Measurements from ENCODE around the gene LAMA4.
A peak's percentile ranks its signal among the peaks of the same experiment; 100 is the strongest.

Gene LAMA4

DNA sequence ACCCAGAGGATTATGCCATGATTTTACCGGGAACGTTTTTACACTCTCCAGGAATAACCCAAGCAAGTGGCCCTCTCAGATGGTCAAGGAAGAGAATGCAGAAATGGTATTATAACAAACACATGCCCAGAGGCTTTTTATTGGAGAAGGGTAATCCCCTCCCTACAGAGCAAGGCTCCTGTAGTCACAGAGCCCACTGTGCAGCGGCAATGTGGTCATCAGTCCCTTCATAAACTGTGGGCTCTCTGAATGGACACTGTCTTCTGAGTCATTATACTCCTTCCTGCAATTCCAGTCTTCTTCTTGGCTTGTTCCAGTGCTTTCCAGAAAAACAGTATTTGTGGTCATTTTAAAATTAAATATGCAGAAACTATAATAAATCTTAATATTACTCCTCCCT lies 74.7 kb downstream of the LAMA4 start:
- DNase-seq = no peak

DNA sequence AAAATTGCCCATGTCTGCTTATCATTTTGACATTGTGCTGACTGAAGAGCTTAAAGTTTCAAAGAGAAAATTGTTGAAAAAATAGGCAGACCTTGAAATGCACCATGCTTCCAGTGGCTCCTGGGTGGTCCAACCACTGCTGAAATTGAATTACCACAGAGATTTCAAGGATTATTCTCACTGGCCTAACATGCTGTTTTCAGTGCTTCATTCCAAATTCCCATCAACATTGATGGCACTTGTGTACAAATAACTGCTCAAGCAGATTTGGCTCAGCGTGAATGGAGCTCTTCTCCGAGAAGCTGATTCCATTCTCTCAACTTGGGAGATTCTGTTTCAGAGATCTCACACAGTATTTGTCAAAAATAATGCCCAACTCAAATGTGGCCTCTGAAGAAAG lies 75.5 kb downstream of the LAMA4 start:
- no peak for DNase-seq

DNA sequence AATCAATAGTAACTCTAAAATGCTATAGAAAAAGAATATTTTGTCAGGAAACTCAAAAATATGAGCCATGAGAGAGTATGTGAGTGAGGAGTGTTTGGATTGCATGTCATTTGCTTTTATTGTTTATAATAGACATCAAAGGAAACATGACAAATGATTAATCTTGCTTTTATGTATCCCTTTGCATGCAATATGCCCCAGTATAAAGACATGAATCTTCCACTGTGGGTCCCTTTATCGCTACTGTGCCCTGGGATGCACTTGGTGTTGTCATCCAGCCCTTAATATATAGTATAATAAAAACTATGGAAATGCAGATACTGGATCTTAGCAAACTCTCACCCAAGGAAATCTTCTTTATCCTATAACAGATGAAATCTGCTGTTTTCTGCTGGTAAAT lies 77.3 kb downstream of the LAMA4 start:
- no peak for DNase-seq

DNA sequence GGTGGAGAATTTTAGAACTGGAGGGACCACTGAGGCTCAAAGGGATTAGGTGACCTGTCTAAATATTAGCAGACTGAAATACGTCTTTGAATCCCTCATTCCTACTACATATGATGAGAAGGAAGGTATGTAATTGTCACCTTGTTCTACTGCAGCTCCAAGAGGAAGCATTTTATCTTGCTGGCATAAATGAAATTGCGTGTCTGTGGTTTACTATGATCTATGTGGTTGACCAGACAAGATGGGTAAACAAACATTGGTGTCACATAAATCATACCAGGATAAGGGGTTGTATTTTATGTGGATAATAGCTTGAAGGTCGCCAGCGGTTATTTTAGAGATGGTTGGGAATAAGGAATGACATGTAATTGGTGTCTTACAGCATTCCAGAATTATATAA lies 78.2 kb downstream of the LAMA4 start:
- no peak for DNase-seq

DNA sequence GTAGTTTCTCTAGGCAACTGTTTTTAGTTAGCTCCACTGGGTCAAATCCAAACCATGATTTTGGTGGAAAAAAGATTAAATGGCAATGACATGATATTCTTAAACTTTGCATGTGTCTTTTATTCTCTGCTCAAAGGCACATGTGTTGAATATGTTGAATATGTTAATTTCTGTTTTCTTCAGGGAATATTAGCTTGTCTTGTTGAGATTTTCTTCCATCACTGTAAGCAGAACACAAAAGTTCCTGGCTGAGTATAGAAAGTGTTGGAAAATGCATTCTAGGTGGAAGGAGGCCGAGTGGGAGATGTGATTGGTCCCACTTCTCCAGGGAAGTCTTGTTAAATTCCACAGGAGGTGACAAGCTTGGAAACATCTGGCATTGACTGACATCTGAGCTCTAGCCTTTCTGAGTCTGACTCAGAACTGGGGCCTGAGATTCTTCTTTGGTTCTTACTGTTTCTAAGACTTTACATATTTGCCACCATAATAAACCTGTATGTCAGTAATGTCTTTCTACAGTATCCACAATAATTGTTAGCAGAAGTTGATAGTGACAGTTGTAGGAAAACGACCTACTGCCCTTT lies 81.1 kb downstream of the LAMA4 start:
- no peak for DNase-seq

DNA sequence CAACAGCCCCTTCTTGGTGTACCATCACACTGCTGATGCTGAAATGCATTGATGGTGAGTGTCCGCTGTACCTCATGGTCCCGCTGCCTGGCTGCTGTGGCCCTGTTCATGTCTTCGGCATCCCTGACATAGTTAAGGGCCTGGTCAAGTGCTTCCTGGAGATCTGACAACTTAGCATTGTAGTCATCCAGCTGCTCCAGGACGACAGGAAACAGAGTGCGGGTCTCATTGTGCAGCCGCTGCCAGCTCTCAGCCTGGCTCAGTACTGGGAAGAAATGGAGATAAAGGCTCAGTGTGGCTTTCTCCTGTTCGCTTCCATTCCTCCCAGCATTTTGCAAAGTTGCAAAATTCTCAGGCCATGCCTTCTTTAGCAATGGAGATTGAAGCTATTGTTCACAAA lies 81.8 kb downstream of the LAMA4 start:
- no peak for DNase-seq

DNA sequence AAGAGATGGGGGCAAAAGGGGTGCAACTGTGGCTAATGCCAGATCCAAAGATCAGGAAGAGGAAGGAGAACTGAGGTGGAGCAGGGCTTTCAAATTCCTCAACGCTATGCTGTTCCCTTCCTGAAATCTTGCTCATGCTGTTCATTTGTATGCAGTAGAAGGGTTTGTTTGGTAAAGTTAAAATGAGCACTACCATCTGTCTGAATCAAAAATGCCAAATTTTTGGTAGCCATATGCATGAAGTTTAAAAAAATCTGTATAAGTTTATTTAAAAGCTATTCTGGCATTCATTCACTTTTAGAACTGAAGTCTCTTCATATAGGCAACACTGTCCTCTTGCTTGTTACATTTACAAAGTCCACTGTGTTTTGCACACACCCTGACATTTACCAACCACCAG lies 84.8 kb downstream of the LAMA4 start:
- DNase-seq = no peak

DNA sequence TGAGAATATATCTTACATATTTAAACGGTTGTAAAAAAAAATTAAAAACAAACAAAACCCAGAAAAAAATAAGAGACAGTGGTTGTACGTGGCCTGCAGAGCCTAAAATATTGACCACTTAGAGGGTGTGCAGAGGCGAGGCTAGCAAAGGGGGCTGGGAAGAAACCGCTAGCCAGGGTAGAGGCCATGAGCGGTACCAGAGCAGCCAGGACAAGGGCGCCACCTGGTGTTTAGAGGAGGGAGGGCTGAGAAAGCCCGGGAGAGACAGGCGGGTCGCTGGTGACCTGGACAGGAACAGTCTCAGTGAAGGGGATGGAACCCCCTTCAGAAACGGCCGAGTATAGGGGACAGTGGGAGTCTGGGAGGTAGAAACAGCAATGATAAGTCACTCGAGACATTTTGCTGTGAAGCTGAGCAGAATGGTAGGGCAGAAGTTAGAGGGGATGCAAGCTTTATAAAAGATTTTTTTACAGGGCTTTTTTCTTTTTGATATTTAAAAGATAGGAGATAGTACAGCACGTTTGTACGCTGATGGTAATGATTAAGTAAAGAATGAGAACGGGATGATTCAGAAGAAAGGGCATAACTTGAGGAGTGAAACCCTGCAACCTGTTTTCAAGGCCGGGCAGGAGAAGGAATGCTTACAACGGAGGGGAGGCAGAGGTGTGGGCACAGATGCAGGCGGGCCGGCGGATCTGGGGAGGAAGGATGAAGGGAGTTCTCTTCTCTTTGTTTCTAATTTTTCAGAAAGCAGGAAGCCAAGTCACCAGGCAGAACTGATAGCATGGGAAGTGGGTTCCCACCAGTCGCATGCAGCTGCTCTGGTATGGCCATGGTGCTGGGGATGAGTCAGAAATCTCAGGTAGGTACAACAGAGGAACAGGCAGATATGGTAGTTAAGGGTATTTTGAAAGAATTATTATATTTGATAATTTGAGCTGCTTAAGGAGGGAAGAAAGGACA lies 90.8 kb downstream of the LAMA4 start:
- peak; percentile 59 for DNase-seq

DNA sequence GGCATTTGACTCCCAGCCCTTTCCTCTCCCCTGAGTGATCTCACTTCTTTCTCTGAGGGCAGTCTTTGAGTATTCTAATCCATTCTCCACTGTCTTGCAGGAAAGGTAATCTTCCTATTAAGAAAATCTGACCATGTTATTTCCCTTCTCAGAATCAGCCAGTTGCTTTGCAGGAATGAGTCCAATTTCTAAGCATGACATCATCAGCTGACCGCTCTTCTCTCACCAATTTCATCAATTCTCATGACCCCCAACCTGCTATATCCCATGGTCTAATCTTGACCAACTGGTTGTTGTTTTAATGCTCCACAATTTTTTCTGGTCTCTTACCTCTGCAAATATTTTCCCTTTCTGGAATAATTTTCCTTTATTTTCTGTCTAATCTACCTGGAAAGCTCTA lies 93.6 kb downstream of the LAMA4 start:
- no peak for DNase-seq

DNA sequence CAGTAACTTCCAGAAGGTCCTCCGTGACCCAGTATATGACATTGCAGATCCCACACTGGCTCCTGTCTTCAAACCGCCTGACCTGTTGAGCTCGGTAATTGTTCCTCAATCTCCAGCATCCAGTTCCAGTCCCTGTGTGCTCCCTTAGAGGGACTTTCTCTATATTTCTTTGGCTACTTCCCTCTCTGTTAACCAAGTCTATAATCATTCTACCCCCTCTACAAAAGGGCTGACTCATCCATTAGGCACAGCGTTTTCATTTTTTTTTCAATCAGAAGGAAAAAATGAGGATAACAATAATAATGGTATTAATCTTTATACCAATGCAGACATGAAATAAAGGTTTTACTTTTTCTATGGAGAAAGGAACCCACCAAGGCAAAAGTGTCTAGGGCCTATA lies 97.7 kb downstream of the LAMA4 start:
- DNase-seq = no peak

DNA sequence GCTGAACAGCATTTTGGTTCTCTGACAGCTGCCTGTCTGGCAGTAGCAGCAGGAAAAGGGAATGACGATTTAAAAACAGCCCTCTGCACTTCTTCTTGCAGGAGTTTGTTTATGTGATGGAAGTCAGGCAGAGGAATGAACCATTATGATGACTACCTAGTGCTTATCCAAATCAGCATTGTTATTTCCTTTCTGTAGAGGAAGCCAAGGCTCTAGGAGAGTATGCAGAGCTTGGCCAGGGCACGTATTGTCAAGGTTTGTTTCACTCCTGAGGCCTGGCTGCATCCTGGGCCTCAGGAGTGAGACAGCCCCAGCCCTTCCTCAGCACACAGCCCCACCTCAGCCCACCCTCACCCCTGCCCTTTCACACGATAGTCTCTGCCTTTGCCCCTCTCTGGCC lies 98.5 kb downstream of the LAMA4 start:
- no peak for DNase-seq

DNA sequence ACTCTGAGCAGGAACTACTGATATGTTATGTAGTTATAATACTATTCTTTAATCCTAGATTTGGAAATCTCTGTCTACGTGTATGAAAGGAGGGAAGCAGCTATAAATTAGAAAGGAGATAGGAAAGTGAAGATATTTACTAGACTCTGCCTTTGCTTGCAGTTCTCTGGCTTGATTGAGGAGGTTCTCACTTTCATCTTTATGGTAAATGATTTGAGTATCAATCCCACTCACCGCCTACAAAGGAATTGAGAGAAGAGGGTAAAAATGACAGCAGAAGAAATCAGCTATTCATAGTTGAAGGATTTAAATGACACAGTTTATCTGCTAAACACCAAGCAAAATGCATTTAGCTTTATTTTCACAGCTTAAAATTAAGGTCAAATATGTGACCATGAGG lies 99.7 kb downstream of the LAMA4 start:
- DNase-seq = no peak

DNA sequence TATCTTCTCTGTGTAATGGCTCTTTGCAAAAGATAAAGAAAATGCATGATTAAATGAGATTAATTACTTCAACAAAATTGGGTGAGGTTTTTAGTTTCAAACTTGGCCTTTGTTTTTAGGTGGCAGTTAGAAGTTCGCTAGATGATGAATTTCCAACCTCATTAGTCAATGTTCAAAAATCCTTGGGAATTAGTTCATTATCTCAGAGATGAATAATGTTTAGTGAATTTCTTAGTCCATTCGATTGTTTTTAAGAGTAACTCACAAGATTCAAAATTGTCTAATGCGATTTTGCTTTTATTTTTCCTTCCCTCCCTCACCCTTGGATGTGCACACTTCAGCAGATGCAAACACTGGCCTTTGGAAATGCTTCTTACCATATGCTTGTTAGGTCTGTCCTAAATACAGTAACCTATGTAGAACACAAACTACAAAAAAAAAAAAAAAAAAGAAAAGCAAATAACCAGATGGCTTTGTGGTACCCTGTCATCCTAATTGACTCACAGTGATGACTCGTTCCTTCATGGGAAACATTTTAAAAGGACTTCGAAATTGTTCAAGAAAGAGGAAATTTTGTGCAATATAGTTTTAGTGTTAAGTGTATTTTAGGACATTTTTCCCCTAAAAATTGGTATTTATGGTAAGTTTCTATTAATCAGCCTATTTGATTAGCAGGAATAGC lies 100.3 kb downstream of the LAMA4 start:
- peak; percentile 18 for DNase-seq

DNA sequence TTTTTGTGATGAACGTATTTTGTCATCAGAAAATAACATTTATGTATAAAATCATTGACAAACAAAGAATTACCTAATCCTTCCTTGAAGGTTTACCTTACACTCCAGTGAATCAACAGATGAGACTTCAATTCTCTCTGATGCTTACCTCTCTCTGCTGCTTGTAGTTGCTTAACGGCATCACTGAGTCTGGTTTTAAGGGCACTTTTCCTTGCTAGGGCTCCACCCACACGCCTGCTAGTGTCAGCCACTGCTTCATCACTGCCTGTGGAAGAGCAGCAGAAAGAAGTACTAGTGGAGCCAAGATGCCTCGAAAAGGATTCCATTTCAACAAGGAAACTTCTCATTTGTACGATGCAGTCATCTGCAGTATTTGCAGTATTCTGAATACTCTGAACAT lies 104.0 kb downstream of the LAMA4 start:
- no peak for DNase-seq

DNA sequence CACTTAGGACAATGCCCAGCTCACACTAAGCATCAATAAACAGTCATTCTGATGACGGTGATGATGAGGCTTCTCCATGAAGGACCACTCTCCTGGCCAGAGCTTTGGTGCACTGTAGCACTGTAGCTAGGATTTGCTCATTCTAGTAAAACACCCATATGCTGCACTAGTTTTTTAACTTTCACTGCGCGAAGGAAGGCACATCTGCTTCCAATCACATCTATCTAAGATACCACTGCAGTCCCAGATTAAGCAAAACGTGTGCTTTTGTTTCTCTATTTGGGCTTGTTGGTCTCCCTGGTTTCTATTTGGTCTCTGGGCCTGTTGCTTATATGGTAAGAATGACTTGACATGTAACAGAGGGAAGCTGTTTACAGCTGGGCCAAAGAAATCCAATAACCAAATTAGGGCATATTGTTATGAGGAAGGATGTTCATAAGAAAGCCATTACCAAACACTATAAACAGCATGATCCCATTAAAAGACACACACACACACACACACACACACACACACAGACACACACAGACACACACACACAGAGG lies 104.6 kb downstream of the LAMA4 start:
- no peak for DNase-seq

DNA sequence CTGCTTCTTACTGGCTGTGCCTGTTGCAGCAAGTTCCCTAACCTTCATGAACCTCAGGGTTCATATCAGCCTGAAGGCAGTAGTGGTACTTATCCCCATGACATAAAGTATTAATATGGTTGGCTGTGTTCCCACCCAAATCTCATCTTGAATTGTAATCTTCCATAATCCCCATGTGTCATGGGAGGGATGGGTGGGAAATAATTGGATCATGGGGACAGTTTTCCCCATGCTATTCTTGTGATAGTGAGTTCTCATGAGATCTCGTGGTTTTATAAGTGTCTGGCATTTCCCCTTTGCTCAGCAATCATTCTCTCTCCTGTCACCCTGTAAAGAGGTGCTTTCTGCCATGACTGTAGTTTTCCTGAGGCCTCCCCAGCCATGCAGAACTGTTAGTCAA lies 105.1 kb downstream of the LAMA4 start:
- no peak for DNase-seq

DNA sequence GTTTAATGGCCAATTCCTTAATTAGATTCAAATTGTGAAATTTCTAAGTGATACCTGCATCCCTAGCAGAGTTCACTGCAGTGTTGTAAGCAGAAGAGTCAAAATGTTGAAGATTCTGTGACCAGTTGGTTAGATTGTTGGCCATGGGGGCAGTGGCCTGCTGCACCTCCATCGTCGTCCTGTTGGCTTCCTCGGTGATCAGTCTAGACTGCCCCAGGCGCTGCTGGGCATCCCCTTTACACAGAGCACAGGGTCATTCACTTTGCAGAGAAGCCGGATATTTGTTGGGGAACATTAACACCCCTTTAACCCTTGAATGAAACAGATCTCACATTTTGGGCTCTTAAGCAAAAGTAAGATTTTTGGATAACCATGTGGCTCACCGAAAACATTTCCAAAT lies 106.3 kb downstream of the LAMA4 start:
- DNase-seq = no peak

DNA sequence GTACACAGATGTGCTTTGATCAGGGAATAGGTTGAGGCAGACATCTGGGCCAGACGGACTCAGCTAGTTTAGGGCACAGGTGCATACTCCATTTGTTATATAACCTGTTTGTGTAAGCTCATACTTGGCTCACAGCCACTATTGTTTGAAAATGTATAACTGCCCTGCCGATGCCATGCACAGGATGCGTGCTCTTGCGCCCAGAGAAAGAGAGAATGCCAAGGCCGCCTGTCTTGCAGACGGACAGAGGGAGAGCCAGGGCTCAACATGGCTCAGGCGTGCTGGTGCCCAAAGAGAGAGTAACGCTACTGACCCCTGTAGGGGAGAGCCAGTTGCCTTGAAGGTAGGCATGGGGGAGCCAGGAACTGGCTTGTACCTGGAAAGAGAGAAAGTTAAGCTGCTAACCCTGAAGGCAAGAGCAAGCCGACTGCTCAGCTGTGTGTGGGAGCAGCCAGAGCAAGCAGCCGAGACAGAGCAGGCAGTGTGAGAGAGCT lies 109.2 kb downstream of the LAMA4 start:
- peak; percentile 71 for DNase-seq

DNA sequence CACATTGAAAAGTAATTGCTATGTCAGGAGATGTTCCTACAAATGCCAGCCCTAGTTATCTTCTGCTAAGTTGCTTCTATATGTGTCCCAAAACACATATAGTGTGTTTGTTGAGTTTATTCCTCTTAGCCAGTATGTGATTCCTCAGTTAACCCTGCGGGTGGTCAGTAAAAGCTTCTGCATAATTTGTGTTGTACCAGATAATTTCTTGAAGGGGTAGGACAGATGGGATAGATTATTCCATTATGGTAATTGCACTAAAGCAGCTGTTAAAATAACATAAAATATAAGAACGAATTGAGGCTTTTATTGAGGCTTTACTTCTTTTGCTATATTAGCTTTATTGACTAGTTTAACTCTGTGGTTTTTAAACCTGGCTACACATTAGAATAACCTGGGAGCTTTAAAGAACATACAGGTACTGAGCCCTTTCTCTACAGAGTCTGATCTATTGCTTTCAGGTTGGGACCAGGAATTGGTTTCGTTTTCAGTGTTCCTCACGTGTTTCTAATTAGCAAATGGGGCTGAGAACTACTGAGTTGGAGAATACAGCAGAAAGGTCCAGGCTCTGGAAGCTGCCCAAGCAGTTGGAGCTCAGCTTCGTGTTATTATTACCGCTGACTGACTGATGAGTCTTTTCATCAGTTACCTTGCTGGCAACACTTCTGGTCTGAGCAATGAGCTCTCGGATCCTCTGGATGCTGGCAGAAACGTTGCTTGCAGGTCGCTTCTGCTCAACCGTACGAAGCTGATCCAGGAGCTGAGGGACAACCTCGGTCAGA lies 110.0 kb downstream of the LAMA4 start:
- DNase-seq = peak; percentile 75

DNA sequence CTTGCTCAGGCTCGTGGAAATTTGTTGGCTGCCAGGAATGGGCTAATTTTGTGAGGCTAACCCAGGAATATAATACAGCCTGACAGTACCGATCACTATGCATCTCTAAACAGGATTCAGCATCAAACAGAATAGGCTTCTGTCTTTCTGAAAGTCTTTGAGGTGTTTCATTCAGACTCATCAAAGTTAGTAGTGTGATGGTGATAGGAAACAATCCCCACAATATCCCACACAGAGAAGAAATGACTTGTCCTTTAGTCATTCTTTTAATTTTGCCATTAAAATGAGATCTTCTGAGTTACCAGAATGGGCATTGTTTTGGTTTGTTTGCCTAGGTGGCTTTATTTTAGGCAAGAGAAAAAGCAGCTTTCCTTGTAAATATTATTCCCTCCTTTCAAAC lies 112.7 kb downstream of the LAMA4 start:
- DNase-seq = no peak

DNA sequence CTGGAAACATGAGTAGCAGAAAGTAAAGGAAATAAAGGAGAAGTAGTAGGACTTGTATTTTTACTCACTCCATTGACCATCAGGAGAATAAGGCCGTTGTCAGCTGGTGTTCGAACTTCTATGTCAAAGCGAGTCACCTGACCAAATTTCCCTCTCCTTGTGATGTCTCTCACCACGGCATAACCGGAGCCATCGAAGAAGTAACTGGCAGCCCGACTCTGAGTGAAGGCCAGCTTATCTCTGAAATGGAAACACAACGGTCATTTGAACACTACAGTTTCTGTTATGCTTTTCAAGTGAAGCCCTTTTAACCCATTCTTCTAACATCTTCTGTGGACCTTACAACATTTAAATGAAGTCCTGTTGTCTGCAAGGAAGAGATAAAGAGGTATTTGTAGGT lies 115.3 kb downstream of the LAMA4 start:
- DNase-seq = no peak

DNA sequence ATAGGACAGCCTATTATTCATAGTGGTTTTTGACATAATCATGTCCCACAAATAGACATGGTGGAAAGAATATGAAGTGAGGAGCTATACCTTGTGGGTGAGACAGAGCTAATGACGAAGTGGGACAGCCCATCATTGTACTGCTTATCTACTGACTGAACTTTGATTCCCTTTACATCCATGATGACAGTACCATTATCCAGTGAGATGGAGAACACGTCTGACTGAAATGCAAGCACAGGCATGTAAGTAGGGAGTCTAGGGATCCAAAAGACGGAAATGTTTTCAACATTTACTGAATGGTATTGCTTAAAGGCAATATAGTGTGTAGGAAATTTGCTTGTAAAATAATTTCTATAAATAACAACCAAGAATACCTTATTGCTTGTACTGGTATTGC lies 123.5 kb downstream of the LAMA4 start:
- no peak for DNase-seq

DNA sequence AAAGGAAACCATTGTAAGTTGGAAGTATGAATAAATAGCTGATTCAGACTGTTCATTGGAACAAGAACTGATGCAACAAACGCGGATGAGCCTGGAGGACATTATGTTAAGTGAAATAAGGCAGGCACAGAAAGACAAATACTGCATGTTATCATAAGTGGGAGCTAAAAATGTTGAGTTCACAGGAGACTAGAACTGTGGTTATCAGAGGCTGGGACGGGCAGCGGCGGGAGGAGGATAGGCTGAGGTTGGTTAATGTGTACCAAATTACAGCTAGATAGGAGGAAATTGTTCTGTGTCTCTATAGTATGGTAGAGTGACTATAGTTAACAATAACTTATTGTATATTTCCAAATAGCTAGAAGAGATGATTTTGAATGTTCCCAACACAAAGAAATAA lies 126.2 kb downstream of the LAMA4 start:
- DNase-seq = no peak
